B cell (primary cell): Measurements from ENCODE around the gene CWC27. TPM values are rescaled to one million over a fixed set of nuclear protein-coding genes. Genes with fewer than 3 reads are reported as not detected.

Source experiments
- ATAC-seq: fragments of 200-7000 bp; cut with Tn5 transposase; one replicate; pipeline ENCODE4 v1.10.0; 2021; ENCODE audit warnings: low read depth, mild to moderate bottlenecking, moderate number of reproducible peaks, moderate library complexity
- CTCF ChIA-PET: fragments of 350-600 bp; sonication (Branson Sonifier 250); formaldehyde crosslinking; loops from one replicate; lab custom pipeline; 2021; ENCODE audit warnings: antibody characterized with exemption, inconsistent platforms; lab: Charles Lee
- POLR2A ChIA-PET: fragments of 350-600 bp; sonication (Branson Sonifier 250); formaldehyde crosslinking; loops from one replicate; lab custom pipeline; 2021; ENCODE audit warnings: antibody characterized with exemption; lab: Charles Lee
- DNase-seq: peaks from one replicate; pipeline ENCODE4 v3.0.0; 2013
- H2AFZ ChIP-seq: 2 replicates; pipeline ENCODE4 v1.6.1; 2012; ENCODE audit warnings: mild to moderate bottlenecking, low read depth, low read length; ENCODE audit not compliant: insufficient read depth, poor library complexity, severe bottlenecking
- H3K27ac ChIP-seq, 2 donors: 1 replicate in 1 of 2; 2 replicates in 1 of 2; pipeline ENCODE4 v1.5.1; 2012 to 2013; ENCODE audit warnings: low read length in 2 of 2, mild to moderate bottlenecking in 2 of 2, moderate library complexity in 1 of 2
- H3K27me3 ChIP-seq, 4 experiments: fragments of 200-600 bp in 1 of 4; sonication (generic) in 1 of 4; replicated peaks in 1 of 4; 1 replicate in 2 of 4; 2 replicates in 2 of 4; pipeline versions ENCODE4 v1.6.1 to v1.7.0; 2013 to 2016; ENCODE audit warnings: low read length in 3 of 4, mild to moderate bottlenecking in 2 of 4, mixed read lengths in 1 of 4, moderate library complexity in 1 of 4; ENCODE audit not compliant: insufficient read depth in 4 of 4, control insufficient read depth in 3 of 4; ENCODE audit errors: control extremely low read depth in 1 of 4
- H3K36me3 ChIP-seq, 2 experiments: replicated peaks in 1 of 2; 1 replicate in 1 of 2; 2 replicates in 1 of 2; pipeline versions ENCODE4 v1.6.1 to v1.7.1; 2013; ENCODE audit warnings: low read length in 1 of 2; ENCODE audit not compliant: insufficient read depth in 2 of 2, control insufficient read depth in 1 of 2; ENCODE audit errors: control extremely low read depth in 1 of 2, extremely low read depth in 1 of 2
- H3K4me1 ChIP-seq, 2 donors: fragments of 200-600 bp in 1 of 2; sonication (generic) in 1 of 2; 1 replicate in 1 of 2; 2 replicates in 1 of 2; pipeline versions ENCODE4 v1.5.1 to v1.6.1; 2013 to 2017; ENCODE audit warnings: low read length in 2 of 2; ENCODE audit not compliant: control insufficient read depth in 2 of 2, insufficient read depth in 2 of 2
- H3K4me2 ChIP-seq: replicated peaks from 2 replicates; pipeline ENCODE3; 2012; ENCODE audit warnings: mild to moderate bottlenecking, low read depth, low read length; ENCODE audit not compliant: poor library complexity, severe bottlenecking
- H3K4me3 ChIP-seq, 5 experiments: fragments of 200-600 bp in 1 of 5; sonication (generic) in 1 of 5; 1 replicate in 3 of 5; 2 replicates in 2 of 5; pipeline versions ENCODE4 v1.5.1 to v1.7.0; 2011 to 2016; ENCODE audit warnings: low read length in 4 of 5, mild to moderate bottlenecking in 4 of 5, low read depth in 2 of 5, control low read depth in 1 of 5, moderate library complexity in 1 of 5; ENCODE audit not compliant: insufficient read depth in 1 of 5; ENCODE audit errors: control extremely low read depth in 1 of 5, extremely low read depth in 1 of 5
- H3K79me2 ChIP-seq: fragments of 200-600 bp; sonication (generic); one replicate; pipeline ENCODE4 v1.6.0; 2016; ENCODE audit warnings: low read length; ENCODE audit not compliant: control insufficient read depth, insufficient read depth
- H3K9ac ChIP-seq: fragments of 200-600 bp; sonication (generic); 2 replicates; pipeline ENCODE4 v1.6.1; 2017; ENCODE audit warnings: mild to moderate bottlenecking, low read length, moderate library complexity
- H3K9me3 ChIP-seq, 3 donors: one replicate each; pipeline versions ENCODE4 v1.6.1 to v1.7.1; 2013; ENCODE audit warnings: low read length in 2 of 3; ENCODE audit not compliant: control insufficient read depth in 2 of 3, insufficient read depth in 1 of 3; ENCODE audit errors: control extremely low read depth in 1 of 3
- H4K20me1 ChIP-seq: 2 replicates; pipeline ENCODE4 v1.6.0; 2012; ENCODE audit warnings: mild to moderate bottlenecking, low read length; ENCODE audit not compliant: insufficient read depth, control insufficient read depth, poor library complexity, severe bottlenecking
- H3K27ac Mint-ChIP-seq: one replicate; pipeline ENCODE4 v1.8.0; 2021; ENCODE audit warnings: mixed read lengths
- H3K27me3 Mint-ChIP-seq: one replicate; pipeline ENCODE4 v1.8.0; 2021; ENCODE audit warnings: mixed read lengths
- H3K4me1 Mint-ChIP-seq: one replicate; pipeline ENCODE4 v1.8.0; 2021; ENCODE audit warnings: mixed read lengths
- H3K4me3 Mint-ChIP-seq: one replicate; pipeline ENCODE4 v1.8.0; 2021; ENCODE audit warnings: mixed read lengths
- H3K9me3 Mint-ChIP-seq: one replicate; pipeline ENCODE4 v1.8.0; 2022; ENCODE audit warnings: mixed read lengths; ENCODE audit not compliant: insufficient read depth
- CTCF ChIP-seq: fragments of 200-600 bp; IDR thresholded peaks from one replicate; pipeline ENCODE4 v1.8.0; 2022; ENCODE audit warnings: antibody characterized with exemption, mild to moderate bottlenecking
- EZH2 ChIP-seq: IDR thresholded peaks from 2 replicates; pipeline ENCODE4 v1.6.1; 2012; ENCODE audit warnings: borderline replicate concordance, low read depth, mild to moderate bottlenecking, moderate library complexity, low read length; ENCODE audit not compliant: insufficient read depth, poor library complexity, severe bottlenecking
- WGBS: methylation state at CpG from one replicate; pipeline ENCODE4 v1.1.5; 2013; ENCODE audit warnings: missing lambda C conversion rate; ENCODE audit not compliant: insufficient coverage; 5-methylcytosine and 5-hydroxymethylcytosine counted together
- intact Hi-C: fragments of 100-400 bp; cut with micrococcal nuclease; formaldehyde crosslinking; loops from one replicate; pipeline ENCODE4 v1.10.0; 2022
- polyA plus RNA-seq: library from polyadenylated mRNA; depleted of rRNA; stranded (reverse); fragments of >200 nt; gene quantifications from 2 replicates; pipeline ENCODE4 v1.2.3, GENCODE V29; 2012
- total RNA-seq, 2 donors: library from RNA; stranded (reverse); fragments of 120-200 nt in 1 of 2; gene quantifications; 1 replicate in 1 of 2; 2 replicates in 1 of 2; pipeline versions ENCODE4 v1.2.3 to v1.2.4, GENCODE V29; 2013 to 2022

CWC27 gene
- total and polyA plus RNA-seq, 2 donors (not counting 1 experiment from before 2014, with no cell fraction given) = 6.6 to 30.5 TPM

GRCh38 chr5:65047225-65047624, 278.5 kb downstream of the CWC27 start:
- no peak for ATAC-seq

More at GRCh38 chr5:65047225-65047624, 278.5 kb downstream of the CWC27 start:
- Histone ChIP-seq H3K36me3 (no peaks in the 10 kb centered on the region), H3K4me3 (no peak overlapping the region), H2AFZ (no peak overlapping the region), H3K9ac (no peak overlapping the region), H3K9me3 (peaks cover 0 to 4% (median 0%) of the 10 kb centered on the region in 3 donors), H4K20me1 (no peaks in the 10 kb centered on the region), H3K27ac (no peak overlapping the region), H3K4me1 (peaks cover 23 to 24% of the 10 kb centered on the region in 2 donors), H3K79me2 (no peaks in the 10 kb centered on the region), H3K4me2 (no peak overlapping the region), H3K27me3 (no peaks in the 10 kb centered on the region)
- TF ChIP-seq CTCF = no peak
- no peak for TF ChIP-seq EZH2
- no peak for DNase-seq
- no peak overlapping the region for H3K4me3 Mint-ChIP-seq
- H3K4me1 Mint-ChIP-seq = peaks cover 23% of the 10 kb centered on the region
- intact Hi-C loops = no loop called here
- ChIA-PET POLR2A (no interaction called here), CTCF (interaction anchor here (1.3 kb wide), 1 partner anchor 33 kb away, joined by 3 read pairs; no protein-coding TSS in a partner anchor)
- H3K27me3 Mint-ChIP-seq = no peaks in the 10 kb centered on the region
- WGBS = no CpG with 5 or more reads among the region's 3 CpGs
- H3K9me3 Mint-ChIP-seq = no peaks in the 10 kb centered on the region
- no peak overlapping the region for H3K27ac Mint-ChIP-seq
